CD4-positive, alpha-beta T cell treated with Interferon alpha-2 for 1 hour (primary cell): ENCODE results near the gene ADAMTS6.
"Not testable (repeated sequence)": the region's sequence is repeated elsewhere in the genome, so short reads cannot be mapped to it uniquely, and the experiment has no call there.

Experiments
- DNase-seq, 2 donors: peaks; one replicate each; pipeline ENCODE4 v3.0.0-alpha.2; 2020 to 2022

ADAMTS6 gene

DNA sequence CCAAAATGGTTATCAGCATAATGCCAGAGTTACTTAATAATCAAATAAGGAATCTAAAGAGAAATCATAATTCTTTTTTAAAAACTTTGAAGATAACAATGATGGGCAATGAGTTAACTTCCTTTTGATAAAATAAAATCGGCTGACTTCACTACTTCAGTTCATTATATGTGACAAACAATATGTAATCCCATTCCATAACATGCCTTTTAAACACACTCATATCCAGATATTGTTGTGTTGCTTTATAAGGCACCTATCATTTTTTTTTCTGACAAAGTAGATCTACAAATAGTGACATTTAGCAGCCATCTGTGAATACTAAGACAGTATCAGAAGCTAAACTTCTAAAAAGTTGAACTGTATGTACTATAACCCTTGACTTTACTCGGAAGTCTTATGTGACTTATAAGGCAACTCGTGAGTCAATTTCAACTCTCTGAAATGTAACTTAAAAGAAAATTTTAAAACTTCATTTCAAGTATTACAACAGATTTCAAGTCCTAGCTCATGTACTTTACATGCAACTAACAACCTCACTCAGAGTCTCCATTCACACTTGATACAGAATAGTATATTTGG, 7.5 kb downstream of the ADAMTS6 start:
- no peak for DNase-seq

DNA sequence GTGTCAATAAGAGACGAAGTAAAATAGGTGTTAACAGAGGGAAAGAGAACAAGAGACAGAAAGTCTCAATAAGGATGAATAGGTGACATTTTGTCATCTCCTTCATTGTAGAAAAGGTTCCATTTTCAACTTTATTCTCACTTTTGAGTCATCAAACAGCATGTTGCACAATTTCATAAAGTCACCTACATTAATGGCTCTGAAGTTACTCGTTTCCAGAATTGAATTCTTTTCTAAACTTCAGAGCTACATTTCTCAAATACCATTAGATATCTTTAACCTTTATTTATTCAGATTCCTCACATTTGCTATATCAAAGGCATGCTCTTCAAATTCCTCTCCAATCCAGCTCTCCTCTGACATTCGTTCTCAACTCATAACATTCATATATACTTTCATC, 13.1 kb downstream of the ADAMTS6 start:
- DNase-seq: no peak

DNA sequence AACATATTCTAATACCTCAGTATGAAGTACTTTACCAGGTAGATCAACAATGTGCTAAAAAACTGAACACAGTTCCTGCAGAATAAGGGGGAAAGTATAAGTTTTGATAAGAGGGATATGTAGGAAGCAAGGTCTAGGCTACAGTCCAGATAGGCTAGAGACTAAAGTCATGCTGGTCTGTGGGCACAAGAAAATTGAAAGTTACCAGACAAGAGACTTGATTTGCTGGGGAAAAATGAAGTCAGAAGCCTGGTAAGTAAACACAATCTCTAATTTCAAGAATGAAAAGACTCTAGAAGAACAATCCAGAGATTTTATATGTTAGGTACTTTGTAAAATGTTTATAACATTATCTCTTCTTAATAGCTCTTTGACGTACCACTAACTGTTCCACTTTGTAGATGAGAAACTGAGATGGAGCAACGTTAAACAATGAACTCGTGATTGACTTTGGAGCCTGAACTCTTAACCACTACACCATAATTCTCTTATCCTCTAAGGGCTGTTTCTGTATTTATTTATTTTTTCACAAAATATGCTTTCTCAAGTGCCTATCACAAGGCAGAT, 19.5 kb downstream of the ADAMTS6 start:
- DNase-seq: no peak

DNA sequence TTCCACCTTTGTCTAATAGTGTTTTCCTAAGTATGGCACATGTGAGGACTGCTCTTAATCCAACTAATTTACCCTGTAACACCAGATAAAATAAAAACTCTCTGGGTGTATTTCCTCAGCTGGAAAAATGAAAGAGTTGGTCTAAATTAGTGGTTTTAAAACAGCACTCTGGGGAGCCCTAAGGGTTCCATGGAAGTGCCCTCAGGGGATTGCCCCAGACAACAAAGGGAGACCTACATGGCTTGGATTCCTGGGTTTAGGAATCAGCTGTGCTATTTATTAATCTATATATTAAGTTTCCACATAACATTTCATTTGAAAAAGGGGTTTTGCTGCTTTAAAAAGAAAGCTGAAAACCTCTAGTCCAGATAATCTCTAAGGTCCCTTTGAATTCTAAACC, 20.2 kb downstream of the ADAMTS6 start:
- DNase-seq: no peak

DNA sequence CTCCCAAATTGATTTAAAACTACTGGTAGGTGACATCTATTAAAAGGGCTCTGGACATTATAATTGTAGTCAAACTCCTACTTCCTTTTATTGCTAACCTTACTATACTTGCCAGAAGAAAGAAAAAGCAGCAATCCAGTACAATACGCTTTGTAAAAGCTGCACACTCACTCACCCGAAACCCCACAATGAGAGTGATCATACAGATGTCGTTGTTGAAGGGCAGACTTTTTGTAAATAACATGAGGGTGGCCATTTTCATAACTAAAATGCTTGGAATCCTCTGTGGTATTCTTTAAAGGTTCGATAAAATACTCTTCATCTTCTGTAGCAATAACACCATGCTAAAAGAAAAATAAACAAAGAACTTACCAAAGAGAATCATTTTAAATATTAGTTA, 21.7 kb downstream of the ADAMTS6 start:
- no peak for DNase-seq

DNA sequence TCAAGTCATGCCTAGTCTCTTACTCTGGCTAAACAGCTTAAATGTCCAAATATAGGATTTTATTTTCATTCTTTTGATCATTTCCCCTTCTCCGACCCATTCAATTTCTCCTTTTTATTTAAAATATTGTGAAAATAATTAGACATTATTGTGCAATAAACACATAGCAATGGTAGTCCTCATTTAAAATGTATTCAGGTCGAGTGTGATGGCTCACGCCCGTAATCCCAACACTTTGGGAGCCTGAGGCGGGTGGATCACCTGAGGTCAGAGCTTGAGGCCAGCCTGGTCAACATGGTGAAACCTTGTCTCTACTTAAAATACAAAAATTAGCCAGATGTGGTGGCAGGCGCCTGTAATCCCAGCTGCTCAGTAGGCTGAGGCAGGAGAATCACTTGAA, 26.7 kb downstream of the ADAMTS6 start:
- no peak for DNase-seq

DNA sequence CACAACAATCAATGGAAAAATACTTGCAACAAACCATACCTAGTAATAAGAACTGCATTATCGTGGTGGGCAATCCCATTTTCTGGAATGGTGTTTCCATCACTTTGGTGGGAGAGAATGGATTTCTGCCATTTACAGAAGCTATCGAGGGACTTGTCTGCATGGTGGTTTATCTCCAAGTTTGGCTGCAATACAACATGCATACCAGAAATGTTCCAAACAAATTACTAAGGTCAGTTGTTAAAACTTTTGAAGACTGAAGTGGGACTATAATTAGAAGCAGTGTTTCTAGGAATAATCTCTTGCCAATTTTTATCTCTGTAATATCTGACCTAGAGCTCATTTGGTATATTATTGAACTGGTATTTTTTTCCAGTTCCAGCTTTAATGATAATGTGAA, 30.3 kb downstream of the ADAMTS6 start:
- no peak for DNase-seq

DNA sequence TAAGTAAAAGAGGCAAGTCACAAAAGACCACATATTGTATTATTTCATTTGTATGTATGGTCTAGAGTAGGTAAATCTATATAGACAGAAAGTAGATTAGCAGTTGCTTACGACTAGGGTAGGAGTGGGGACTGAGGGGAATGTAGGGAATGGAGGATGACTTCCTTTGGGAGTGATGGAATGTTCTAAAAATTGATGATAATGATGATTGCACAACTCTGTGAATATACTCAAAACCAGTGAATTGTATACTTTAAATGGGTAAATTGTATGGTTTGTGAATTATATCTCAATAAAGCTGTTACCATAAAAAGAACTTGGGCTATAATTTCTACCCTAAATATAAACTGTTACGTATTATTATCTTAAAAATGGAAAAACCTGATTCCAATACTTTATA, 35.0 kb downstream of the ADAMTS6 start:
- no peak for DNase-seq

DNA sequence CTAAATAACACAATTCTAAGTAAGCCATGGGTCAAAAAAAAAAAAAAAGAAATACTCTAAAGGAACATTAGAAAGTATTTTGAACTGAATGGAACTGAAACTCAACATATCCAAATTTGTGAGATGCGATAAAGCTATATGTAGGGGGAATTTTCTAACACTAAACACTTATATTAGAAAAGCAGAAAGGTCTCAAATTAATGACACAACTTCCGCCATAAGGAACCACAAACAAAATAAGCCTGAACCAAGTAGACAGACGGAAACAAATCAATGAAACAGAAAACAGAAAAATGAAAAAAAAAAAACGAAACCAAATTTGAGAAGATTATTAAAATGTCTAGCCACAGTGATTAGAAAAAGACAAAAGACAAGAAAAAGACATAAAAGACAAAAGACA, 39.9 kb downstream of the ADAMTS6 start:
- no peak for DNase-seq

DNA sequence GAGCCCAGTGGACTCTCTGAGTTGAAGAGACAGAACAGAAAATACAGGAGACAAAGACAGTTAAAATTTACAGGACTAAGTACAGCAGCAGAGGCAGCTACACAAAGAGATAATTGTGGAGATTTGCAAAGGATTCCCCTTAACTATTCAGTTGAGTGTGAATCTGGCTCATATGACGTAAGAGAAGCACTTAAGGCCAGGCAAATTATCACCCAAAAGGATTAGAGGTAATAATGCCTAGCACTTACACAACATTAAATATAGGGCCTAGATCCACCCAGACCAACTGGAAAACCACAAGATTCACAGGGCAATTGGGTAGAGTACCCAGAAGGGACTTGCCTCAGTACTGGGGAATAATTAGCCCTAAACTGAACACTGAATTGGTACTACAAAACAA, 41.3 kb downstream of the ADAMTS6 start:
- no peak for DNase-seq

DNA sequence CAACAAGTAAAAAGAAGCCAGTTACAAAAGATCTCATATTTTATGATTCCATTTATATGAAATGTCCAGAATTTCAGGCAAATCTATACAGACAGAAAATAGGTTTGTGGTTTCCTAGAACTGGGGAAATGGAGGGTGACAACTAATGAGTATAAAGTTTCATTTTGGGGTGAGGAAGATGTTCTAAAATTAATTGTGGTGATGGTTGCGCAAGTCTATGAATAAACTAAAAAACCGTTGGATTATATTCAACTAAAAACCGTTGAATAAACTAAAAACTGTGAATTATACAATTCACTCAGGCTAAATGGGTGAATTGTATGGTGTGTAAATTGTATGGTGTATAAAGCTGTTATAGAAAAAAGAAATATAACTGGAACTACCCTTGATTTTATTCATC, 47.6 kb downstream of the ADAMTS6 start:
- no peak for DNase-seq

DNA sequence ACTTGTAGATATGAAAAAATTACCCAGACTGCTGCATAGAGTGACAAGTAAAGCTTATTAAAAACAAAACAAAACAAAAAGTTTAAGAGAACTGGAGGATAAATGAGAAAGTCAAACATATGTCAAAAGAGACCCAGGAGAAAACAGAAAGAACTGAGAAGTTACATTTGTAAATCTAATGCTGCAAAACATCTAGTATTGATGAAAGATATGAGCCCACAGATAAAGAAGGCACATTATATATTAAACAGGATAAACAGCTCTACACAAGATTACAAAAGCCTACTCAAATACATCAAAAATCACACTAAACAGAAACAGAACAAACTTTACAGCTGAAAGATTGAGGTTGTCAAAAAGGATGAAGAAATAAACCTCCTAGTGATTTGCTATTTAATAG, 55.1 kb downstream of the ADAMTS6 start:
- DNase-seq: no peak

DNA sequence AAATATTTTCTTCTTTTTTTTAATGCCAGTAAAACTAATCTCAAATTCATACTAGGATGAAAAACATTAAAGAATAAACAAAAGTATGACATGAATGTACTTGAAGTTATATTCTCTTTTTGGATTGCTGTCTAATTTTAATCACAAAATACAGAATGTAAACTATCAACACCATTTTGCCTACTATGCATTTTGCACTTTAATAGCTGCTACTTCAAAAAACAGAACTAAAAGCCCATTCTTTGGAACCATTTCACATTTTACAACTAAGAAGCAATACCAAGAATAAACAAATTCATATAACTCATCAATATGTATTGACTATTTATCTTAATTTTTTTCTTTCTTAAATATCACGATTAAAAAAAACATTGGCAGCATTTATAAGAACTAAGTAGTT, 58.1 kb downstream of the ADAMTS6 start:
- no peak for DNase-seq

DNA sequence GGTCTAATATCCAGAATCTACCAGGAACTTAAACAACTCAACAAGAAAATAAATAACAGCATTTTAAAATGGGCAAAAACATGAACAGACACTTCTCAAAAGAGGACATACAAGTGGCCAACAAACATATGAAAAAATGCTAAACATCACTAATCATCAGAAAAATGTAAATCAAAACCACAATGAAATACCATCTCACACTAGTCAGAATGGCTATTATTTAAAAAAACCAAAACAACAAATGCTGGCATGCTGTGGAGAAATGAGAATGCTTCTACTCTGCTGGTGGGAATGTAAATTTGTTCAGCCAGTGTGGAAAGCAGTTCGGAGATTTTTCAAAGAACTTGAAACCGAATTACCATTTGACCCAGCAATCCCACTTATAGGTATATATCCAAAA, 63.1 kb downstream of the ADAMTS6 start:
- DNase-seq: no peak

DNA sequence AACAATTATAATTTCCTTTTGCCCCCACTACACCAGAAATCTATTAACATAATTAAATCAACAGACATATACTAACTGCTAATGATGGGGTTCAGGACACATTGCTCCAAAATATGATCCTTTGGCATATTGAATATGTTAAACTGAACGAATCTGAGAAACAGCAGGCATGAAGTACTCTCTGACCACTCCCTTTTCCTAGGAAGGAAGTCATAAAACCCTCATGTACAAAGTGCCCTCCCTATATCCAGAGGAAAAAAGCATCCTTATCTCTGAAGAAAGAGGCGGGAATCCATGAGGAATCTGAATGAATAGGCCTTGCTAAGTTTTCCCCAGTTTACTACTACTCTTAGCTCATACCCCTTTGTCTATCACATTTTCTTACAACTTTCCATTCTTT, 67.9 kb downstream of the ADAMTS6 start:
- DNase-seq: no peak

DNA sequence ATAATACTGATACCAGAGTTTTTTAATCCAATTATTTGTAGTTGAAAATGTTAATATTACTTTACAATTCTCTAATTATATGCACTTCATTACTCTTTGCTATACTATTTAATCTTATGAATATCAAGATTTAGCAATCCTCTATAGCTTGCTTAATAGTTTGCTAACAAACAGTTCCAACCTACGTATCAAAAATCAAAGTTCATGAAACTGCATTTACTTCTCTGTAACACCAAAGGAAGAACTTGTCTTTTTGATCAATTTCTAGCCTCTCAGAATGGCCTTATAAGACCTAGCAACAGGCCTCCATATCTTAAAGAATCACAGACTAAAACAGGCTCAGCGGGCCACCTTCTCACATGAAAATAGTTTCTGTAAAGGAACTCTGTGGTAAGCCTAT, 68.9 kb downstream of the ADAMTS6 start:
- no peak for DNase-seq

DNA sequence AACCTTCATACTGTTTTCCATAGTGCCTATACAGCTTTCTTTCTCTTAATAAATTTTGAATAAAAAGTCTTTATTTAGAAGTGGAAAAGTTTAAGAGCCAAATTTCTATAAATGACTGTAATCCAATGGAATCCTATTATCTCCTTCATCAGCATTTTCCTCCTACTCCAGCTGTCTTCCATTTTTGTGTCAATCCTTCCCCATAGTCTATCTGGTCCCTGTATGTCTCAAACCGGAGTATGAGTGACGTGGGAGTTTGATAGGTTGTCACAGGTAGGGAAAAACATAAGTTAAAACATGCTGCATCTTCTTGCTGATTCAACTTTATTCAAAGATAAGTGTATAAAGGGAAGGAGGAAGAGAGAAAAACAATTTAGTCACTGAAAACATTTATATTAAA, 70.4 kb downstream of the ADAMTS6 start:
- DNase-seq: no peak

DNA sequence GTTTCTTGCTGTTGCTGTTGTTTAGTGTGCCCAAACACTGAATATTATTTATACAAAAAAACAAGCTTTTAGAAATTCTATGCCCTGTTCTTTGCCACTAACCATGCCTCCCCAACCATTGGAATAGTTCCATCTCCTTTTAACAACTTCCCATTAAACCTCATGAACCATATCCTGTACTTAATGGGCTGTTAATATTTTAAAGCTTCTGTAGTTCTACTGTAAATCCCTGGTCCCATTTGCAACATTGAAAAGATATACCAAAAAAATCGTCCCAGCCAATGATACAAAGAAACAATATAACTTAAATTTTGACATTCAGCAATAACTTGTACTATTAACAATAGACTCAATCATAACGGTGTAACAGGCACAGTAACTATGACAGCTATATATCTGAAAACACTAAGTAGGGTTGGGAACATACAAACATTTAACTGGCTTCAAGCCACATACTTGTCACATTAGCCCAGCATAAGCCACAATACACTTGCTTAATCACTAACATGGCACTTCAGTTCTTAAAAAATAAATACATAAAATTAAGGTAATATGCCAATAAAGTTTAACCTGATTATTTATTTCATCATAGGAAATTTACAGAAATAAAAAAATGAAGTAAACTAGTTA, 86.1 kb downstream of the ADAMTS6 start:
- DNase-seq: no peak

DNA sequence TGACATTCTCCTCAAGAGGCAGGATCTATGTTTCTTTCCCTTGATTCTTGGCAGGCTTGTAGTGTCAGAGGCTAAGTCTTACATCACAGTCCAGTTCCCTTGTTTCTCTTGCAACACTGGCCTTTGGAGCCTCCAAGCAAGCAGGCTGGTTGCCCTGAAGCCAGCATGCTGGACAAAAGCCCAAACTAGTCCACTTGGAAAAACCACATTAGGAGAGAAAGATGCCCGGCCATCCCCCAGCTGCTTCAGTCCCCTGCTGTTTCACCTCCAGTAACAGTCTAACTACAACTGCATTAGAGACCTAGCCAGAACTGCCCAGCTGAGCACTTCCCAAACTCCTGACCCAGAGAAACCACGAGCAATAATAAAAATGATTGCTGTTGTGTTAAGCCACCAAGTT, 87.6 kb downstream of the ADAMTS6 start:
- DNase-seq: no peak

DNA sequence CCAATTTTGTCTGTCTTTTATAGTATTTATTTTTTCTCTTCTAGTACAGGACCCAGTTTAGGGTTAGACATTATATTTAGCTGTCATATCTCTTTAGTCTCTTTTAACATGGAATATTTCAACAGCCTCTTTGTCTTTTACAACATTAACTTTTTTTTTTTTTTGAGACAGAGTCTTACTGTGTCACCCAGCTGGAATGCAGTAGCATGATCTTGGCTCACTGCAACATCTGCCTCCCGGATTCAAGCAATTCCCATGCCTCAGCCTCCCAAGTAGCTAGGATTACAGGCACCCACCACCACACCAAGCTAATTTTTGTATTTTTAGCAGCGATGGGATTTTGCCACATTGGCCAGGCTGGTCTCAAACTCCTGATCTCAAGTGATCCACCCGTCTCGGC, 90.1 kb downstream of the ADAMTS6 start:
- DNase-seq: no peak

DNA sequence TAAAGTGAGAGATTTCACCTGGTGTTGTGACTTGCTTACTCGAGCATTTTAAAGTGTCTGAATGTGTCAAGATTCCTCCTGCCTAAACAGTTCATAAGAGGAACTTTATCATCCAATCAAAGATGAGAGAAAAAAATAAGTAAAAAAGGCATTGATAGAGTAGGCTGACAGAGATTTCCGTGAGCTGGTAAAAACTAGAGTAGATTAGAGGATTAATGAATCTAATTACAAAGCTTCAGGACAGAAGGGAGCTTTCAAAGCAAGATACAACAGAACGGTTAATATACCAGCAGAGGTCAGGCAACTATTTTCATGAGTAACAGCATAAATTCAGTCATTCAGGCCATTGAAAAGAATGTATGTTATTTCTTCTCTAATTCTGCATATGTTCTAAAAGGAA, 91.5 kb downstream of the ADAMTS6 start:
- no peak for DNase-seq

DNA sequence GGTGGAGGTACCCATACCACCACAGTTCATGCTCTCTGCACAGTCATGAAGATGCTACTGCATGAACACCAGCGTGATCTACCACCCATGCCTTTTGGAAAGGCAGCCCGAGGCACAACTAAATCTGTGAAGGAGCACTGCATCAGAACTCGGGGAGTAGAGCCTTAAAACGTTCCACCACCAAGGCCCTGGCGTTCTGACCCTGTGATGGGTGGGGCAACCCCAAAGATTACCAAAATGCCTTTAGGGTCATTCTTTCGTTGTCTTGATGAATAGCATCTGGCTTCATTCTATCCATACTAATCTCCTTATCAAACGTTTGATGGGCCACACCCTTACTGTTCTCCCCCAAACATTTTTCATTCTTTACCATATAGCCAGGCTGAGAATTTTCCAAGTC, 97.9 kb downstream of the ADAMTS6 start:
- DNase-seq: no peak

DNA sequence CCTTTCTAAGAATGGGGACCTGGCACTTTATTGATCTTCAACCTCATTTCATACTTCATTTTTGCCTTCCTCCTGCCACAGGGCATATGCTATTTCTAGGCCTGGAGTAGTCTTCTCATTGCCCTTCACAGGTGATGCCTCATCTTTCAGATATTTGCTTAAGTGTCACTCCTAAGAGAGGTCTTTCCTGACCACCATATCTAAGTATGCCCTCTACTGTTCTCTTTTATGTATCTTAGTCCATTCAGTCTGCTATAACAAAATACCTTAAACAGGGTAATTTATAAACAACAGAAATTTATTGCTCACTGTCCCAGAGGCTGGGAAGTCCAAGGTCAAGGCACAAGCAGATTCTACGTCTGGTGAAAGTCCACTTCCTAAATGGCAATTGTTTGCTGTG, 99.1 kb downstream of the ADAMTS6 start:
- DNase-seq: no peak

DNA sequence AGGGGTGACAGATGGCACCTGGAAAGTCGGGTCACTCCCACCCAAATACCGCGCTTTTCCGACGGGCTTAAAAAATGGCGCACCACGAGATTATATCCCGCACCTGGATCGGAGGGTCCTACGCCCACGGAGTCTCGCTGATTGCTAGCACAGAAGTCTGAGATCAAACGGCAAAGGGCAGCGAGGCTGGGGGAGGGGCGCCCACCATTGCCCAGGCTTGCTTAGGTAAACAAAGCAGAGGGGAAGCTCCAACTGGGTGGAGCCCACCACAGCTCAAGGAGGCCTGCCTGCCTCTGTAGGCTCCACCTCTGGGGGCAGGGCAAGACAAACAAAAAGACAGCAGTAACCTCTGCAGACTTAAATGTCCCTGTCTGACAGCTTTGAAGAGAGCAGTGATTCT, 111.2 kb downstream of the ADAMTS6 start:
- not testable (repeated sequence) for DNase-seq

DNA sequence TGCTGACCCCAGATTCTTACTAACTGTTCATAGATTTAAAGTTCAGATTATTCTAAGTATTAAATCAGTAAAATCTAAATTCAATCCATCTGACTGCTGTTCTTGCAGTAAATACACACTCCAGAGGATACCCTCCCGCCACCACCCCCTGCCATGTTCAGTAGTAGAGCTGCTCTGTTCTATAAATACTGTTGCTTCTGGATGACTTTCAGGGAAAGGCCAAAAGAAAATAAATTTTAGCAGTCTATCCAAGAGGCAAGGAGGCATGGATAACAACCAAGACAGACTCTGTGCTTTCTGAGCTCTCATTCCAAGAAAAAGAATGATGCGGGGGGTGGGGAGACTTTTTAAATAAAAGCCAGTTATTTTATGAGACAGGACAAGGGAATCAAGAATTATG, 115.1 kb downstream of the ADAMTS6 start:
- no peak for DNase-seq
